Measurements from ENCODE around the gene CD79A.

Gene CD79A

GRCh38 chr19:41920882-41921576 is 44.0 kb downstream of the CD79A start:
- DNase-seq: no peak

- DNase-seq: no peak
Observed at GRCh38 chr19:41921577-41922576, 44.8 kb downstream of the CD79A start.

- DNase-seq: no peak
Observed at GRCh38 chr19:41922585-41922984, 45.5 kb downstream of the CD79A start.

- no peak for DNase-seq
Observed at GRCh38 chr19:41923045-41923788, 46.1 kb downstream of the CD79A start.

GRCh38 chr19:41924151-41925145 is 47.4 kb downstream of the CD79A start:
- DNase-seq: peak in 2 of 3 experiments; percentile 31 to 59

- DNase-seq: peak in 1 of 3 experiments; percentile 27
Observed at GRCh38 chr19:41925208-41926003, 48.3 kb downstream of the CD79A start.

- DNase-seq: peak in 1 of 3 experiments; percentile 5
Observed at GRCh38 chr19:41926028-41926762, 49.1 kb downstream of the CD79A start.

GRCh38 chr19:41926763-41927496 is 49.9 kb downstream of the CD79A start:
- DNase-seq: no peak

GRCh38 chr19:41927497-41928192 is 50.6 kb downstream of the CD79A start:
- no peak for DNase-seq

- peak in 2 of 3 experiments; percentile 10 to 27 for DNase-seq
Observed at GRCh38 chr19:41928221-41928683, 51.2 kb downstream of the CD79A start, which contains the start of gene ERFL. Gene ERFL (minus strand): TSS chr19:41928449. CDS start chr19:41912919, 15,530 bp downstream.

GRCh38 chr19:41928754-41929535 is 51.9 kb downstream of the CD79A start:
- DNase-seq: peak in 2 of 3 experiments; percentile 5 to 7

- no peak for DNase-seq
Observed at GRCh38 chr19:41929536-41930071, 52.5 kb downstream of the CD79A start.

- DNase-seq: peak in 1 of 3 experiments; percentile 35
Observed at GRCh38 chr19:41930322-41930722, 53.2 kb downstream of the CD79A start.

Measured in NCI-H1417 (cell line).